HG03095 (cell line): Measurements from ENCODE around the gene ANKRD65.

ENCODE experiments used
- ATAC-seq: cut with Tn5 transposase; IDR thresholded peaks from one replicate; pipeline ENCODE4 v1.9.1; 2021; ENCODE audit warnings: moderate library complexity; ENCODE audit not compliant: unreplicated experiment

Gene ANKRD65

DNA sequence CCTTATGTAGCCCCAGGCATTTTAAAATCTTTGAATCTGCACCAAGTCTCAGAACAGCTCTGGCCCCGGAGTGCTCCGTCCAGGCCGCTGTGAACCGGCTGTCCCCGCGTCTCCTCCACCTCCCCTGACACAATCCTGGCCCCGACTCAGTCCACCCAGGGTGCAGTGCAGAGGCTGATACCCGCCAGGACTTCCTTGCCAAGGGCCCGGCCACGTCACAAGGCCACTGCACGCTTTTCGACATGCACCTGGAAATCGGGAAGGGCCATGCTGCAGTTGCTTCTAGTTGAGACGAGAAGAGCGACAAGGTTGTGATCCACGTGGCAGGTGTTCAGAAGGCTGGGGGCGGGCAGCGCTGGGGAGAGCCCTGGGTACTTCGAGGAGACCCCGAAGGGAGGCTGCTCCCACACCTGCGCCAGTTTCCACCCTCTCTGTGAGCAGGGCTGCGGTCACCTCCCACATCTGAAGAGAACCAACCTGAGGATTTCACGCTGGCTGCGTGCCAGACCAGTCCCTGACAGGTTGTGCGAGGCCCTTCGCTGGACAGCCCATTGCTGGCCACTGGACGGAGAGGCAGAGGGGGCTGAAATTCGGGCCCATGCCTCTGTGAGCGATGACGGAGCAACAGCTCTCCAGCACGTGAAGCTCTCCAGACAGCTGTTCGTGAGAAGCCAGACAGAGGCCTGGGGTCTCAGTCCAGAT is 21.1 kb upstream of the ANKRD65 start:
- ATAC-seq: no peak

DNA sequence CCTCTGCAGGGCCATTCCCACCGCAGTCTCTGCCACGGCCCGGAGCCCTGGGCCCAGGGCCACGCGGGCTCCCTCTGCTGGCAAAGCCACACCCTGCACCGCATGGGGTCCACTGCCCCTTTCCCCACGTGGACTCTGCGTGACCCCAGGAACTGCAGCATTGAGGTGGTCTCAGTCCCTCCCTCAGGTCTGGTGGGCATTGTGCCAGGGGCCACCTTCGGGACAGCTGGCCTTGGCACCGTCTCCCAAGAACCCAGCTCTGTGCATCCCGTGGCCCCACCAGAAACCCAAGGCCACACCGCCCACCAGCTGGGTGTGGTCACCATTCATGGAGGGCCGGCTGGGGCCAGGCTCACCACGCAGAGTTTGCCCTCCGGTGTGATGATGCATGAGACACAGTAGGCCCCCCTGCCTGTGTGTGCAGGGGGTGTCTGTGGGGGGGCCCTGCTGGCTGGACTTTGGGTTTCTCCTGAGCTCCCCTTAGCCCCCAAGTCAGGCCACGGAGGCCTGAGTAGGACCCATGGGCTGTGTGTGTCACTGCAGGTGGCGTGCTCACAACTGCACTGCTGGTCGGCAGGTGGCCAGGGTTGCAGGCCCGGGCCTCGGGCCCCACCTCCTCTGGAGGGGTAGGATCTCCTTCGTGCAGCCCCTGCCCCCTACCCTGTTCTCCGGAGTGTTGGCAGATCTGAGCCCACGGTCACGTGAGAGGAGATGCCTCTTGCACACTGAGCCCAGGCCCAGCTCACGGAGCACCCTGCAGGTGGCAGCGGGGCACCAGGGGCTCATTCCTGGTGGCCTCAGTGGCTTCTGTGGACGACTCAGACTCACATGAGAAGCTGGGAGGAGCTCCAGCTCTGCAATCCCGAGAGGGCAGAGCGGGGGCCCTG is 20.2 kb upstream of the ANKRD65 start:
- no peak for ATAC-seq

DNA sequence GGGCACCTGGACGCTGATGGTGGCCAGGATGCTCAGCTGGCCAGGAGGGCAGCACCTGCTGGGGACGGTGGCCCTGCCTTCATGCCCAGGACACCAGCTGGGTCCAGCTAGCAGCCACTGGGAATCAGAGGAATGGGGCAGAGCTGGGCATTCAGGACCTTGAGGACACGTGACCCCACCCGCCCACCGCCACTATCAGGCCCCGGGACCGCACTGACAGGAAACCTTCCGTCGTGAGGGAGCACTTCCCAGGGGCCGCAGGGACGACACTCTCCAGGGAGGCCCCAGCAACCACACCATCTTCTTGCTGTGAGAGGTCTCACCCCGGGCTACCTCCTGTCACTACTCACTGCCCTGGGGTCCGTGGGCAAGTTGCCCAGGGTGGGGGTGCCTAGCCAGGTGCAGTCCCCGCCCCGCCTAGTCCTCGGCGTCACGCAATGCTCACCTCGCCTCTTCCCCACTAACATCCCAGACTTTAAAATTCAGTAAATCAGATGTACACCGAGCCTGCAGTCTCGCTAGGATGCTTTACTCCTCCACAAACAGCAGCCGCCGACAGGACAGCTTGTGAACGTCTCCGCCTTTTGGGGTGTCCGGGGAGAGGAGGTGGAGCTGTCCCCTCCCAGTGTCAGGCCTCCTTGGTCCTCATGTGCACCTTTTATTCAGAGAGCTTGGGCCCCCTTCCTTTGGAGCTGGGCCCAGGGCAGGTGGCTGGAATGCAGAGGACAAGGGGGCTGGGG is 19.4 kb upstream of the ANKRD65 start:
- ATAC-seq: no peak

DNA sequence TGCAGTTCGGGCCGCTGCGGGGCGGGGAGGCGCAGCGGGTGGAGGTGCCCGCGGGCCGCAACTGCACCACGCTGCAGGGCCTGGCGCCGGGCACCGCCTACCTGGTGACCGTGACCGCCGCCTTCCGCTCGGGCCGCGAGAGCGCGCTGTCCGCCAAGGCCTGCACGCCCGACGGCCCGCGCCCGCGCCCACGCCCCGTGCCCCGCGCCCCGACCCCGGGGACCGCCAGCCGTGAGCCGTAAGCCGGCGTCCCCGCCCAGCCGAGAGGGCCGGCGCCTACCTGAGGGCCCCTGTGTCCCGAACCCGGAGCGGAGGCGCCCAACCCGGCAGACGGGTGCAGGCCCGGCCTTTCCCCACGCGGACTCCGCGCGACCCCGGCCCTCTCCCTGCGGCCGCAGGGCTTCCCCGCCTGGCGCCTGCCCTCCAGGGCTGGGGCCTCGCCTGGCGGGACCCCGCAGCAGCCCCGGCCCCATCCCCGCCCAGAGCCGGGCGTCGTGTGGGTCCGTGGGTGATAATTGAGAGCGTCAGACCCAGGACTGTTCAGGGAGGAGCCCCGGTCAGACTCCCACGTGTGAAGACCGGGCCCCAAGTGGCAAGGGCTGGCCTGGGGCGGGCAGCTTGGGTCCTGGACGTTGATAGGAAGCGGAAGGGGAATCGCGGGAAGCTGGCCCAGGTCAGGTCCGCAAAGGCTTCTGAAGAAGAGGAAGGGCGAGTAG is 18.6 kb upstream of the ANKRD65 start:
- no peak for ATAC-seq

DNA sequence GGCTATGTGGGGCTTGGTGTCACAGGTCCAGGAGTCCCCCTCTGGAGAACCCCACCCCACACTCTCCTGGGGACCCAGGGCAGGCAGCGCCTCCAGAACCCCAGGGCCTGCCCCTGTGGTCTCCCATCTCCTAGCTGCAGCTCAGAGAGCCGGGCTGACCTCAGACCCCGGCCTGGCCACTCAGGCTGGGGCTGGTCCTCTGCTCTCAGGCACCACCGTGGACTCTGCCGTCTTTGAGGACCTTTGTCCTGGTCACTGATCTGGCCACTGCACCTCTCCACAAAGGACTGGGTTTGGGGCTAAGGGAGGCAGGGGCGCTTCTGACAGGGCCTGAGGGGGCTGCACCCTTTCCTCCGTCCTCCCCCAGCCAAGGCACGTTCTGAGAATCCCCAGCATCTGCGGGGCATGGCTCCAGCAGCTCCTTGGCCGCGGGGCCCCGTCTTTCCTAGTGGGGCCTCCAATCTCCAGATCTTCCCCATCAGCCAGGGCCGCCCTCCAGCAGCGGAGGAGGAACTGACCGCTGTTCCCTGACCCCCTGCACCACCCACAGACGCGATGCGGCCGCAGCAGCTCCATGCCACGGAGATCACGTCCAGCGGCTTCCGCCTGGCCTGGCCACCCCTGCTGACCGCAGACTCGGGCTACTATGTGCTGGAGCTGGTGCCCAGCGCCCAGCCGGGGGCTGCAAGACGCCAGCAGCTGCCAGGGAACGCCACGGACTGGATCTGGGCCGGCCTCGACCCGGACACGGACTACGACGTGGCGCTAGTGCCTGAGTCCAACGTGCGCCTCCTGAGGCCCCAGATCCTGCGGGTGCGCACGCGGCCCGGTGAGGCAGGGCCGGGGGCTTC is 17.7 kb upstream of the ANKRD65 start:
- no peak for ATAC-seq

DNA sequence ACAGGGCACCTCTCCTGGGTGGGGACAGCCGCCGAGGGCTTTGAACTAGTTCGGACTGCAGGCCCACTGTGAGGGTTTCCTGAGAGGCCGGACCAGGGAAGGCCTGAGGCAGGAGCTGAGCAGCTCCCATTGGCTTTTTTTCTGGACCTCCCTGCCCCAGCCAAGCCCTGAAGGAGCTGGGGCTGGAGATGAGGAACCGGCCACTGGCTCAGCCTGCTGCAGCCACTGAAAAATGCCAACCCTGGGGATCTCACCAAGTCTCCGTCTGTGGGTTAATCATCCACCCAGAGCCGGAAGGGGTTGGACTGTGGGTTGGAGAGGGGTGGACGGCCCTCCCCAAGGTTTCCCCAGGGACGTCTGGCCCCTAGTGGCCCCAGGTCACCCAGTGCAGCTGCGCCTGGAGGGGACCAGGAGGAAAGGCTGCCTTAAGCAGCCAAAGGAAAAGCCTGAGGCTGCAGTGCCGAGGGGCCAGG is 16.9 kb upstream of the ANKRD65 start:
- ATAC-seq: no peak

DNA sequence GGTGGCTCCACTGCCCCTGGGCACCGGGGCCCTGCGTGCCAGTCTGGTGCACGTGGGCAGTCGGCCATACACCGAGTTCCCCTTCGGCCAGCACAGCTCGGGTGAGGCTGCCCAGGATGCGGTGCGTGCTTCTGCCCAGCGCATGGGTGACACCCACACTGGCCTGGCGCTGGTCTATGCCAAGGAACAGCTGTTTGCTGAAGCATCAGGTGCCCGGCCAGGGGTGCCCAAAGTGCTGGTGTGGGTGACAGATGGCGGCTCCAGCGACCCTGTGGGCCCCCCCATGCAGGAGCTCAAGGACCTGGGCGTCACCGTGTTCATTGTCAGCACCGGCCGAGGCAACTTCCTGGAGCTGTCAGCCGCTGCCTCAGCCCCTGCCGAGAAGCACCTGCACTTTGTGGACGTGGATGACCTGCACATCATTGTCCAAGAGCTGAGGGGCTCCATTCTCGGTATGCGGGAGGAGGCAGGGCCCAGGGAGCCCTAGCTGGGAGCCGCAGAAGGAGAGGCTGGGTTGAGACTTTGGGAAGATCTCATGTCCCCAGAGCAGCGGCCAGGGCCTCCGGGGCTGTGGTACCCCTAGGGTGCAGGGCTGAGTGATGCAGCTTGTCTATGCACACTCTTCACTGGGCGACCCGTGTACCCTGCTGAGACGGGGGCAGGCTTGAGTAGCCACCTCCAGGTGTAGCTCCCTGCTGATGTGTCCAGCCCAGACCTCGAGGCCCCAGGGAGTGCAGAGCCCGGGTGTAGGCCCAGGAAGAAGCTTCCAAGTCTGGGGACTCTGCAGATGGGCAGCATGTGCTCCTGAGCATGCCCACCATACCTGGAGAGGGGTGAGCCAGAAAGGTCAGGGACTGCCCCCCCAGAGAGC is 16.2 kb upstream of the ANKRD65 start:
- ATAC-seq: no peak

DNA sequence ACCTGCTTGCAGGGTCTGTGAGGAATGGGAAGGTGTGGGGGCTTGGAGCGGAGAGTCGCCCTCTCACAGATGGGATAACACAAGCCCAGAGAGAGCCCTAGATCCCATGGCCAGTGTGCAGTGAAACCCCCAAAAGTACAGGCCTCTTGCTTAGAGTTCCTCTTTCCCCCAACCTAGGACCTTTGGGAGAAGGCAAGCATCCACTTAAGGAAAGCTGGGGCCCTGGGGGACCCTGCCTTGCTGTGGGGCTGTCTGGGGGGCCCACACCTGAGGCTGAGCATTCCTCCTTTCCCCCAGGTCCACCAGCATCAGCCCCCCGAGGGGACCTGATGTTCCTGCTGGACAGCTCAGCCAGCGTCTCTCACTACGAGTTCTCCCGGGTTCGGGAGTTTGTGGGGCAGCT is 15.6 kb upstream of the ANKRD65 start:
- ATAC-seq: no peak

DNA sequence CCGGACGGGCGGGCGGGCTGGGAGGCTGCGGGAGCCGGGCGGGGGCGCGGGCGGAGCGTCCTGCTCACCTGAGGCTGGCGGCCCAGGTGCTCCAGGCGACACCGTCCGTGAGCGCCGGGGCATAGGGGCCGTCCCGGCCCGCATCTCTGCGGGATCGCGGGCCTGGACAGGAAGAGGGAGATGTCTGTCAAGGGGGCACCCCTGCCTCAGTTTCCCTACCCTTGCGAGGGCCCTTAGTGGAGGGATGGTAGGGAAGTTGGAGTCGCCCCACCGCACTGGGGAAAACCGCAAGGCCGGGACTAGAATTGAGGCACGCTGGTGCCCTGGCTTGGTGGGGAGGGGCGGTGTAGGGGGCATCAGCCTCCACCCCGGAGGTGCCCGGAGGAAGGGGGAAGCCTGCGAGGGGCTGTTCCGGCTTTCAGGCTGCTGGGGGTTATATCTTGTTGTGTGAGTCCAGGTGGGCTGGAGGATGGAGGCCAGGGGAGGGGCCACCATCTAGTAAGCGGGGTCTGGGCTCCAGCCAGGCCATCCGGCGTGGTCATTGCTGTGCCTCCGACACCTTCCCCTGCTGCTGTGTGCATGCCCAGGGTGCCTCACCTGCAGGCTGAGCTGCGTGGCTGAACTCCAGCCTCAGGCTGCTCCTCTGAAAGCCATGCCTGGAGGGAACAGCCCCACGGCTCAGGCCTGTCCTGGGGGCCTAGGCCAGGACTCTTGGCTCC is 15.0 kb upstream of the ANKRD65 start:
- no peak for ATAC-seq

DNA sequence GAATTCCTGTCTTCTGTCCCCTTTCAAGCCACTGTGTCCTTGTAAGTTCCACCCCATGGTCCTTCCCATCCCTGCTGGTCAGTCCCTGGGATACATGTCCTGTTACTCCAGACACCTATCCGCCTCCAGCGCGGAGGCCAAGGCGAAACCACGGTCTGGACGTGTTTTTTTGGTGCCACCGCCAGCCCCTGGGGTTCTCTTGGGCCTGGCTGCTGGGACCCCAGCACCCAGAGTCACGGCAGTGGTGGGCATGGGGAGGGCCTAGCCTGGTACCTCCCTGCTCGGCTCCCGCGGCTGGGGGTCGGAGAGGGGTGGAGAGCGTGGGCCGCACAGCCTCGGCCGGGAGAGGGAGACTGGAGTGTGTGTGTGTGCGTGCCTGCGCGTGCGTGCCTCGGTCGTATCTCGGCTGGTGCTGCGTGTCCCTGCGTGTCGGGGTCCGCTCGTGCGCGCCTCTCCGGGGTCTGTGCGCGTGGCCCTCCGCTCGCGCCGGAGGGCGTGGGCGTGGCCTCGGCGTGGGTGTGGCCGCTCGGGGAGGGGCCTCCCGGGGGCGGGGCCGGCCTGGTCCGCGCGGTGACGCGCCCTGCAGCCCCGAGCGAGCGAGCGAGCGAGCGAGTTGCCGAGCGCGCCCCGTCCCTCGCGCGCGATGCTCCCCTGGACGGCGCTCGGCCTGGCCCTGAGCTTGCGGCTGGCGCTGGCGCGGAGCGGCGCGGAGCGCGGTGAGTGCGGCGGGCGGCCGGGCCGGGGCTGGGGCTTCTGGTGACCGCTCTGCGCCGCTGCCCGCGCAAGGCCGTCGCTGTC is 14.2 kb upstream of the ANKRD65 start, which contains the start of gene VWA1:
Gene VWA1, plus strand, starts transcription at position 585 of the 798 bp plus-strand sequence. Its CDS starts 59 bp downstream, at position 644.
- ATAC-seq: no peak

DNA sequence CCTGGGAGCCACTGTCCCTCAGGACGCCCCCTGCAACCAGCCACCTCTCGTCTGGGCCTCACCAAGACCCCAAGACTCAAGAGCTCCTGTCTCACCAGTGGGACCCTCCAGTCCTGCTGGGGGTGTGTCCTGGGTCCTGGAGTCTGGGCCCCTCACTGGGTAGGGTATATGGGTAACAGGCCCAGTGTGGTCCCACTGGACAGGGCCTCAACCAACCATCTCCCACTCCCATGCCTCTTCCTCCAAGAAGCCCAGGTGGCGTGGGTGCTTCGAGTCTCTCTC is 13.7 kb upstream of the ANKRD65 start:
- no peak for ATAC-seq

DNA sequence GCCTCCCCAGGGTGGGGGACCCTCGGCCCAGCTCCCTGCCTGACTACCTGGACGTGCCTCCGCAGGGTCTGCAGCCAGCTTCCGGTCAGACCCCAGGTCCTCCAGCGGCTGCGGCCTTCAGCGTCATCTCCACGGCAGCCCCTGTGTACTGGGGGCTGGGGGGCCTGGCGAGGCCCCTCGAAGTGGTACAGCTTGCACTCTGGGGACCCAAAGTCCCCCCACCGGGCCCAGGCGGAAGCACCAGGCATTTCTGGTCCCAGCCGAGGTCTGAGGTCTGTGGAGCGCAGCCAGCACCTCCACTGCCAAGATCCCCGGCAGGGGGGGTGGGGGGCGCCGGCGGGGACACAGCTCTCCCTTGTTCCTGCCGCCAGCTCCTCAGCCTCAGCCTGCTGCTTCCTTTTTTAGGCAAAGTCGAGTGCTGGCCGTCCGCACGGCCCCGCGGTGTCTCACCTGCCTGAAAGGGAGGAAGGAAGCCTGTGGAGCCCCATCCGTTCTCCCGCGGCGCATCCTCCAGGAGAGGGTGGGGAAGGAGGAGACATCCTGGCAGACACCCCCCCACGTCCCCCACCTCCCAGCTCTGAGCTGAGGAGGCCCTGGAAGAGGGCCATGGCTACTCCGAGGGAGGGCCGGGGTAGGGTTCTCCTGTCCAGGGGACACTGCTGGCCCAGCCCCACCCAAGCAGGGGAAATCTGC is 13.2 kb upstream of the ANKRD65 start:
- no peak for ATAC-seq

DNA sequence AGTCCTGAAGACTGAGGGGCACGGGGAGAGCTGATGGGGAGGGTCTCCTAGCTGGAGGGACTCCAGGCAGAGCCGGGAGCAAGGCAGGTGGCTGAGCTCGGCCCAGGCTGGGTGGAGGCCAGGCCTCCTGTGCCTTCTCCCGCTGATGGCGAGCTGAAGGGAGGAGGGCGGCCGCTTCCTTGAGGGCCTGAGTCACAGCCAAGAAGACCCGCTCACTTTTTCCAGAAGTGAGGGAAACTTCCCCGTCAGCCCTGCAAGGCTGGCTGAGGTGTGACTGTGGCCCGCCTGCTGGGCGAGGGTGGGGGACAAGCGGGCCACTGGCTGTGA is 12.7 kb upstream of the ANKRD65 start:
- ATAC-seq: no peak

DNA sequence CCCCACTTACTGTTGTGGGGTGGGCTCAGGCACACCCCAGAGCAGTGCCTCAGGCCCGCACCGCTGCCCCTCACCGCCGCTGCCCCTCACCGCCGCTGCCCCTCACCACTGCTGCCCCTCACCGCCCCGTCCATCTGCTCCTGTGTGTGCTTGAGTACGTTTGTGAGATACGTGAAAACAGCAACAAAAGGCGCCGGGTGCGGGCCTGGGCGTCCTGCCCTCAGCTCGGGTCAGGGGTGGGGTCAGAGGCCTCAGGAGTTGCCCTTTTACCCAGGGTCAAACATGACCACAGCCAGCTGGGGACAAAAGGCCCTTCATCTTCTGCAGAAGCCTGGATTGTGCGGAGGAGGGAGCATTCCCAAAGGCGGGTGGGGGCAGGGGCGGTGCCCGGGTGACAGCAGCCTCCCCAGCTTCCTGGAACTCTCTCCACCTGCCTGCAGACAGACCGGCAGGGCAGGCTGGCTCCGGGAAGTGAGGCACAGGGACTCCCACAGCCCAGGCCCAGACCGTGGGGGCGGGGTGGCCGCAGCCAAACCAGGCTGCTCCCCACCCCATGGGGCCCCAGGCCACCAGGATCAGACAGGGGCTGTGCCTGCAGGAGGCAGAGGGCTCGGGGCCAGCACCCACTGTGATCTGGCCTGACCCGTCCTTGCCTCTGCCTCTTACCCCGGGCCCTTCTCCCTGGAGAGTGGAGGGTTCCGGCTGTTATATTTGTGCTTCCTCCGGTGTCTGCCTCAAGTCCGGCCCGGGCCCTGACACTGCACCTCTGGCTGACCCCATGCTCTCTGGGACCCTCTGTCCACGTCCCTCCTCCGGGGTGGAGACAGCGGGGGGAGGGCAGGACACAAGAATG is 12.1 kb upstream of the ANKRD65 start:
- ATAC-seq: no peak

DNA sequence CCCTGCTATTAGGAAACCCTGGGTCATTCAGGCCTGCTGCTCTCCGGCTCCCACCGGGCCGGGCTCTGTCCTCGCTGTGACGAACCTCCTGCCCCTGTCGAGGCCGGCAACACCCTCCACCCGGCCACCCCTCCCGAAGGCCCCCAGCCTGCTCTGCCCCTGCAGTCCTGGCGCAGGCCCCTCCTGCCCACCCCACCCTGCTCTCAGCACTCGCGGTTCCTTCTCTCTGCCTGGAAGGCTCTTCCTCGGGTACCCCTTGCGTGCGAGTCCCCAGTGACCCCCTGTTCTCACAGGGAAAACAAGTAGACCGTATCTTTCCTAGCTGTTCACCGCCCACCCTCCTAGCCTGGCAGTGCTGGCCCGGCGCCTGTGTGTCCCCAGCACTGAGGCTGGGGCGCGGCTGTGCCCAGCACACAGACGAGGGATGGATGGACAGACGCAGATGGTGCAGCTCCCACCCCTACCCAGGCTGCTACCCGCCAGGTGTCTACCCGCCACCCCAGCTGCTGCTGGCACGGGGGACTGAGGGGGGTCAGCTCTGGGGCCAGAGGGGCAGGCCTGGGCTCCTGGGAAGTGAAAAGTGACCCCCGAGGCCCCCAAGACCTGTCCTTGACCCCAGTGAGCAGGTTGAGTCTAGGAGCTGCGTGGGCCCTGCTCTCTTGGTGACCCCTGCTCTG is 11.3 kb upstream of the ANKRD65 start:
- ATAC-seq: no peak

DNA sequence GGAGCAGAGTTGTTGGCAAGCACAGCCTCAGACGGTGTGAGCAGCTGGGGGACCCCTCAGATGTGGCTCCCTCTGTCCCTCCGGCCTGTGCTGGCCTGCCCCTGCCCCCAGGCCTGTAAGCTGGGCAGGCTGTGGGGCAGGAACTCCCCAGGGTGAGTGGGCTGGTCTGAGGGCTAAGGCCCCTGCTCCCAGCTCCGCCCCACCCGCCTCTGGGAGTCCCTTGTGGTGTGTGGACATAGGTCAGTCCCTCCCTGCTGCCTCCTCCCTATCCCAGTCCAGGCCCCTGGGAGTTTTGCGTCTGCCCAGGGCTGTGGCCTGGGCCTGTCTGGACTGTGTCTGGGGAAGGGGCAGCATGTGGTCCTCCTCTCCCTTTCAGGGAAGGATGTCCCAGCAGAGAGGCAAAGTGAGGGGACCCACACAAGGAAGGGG is 10.8 kb upstream of the ANKRD65 start:
- ATAC-seq: no peak
